NCI-H2171 treated with DMSO at 0.1 percent for 48 hours (cell line): ENCODE measurements around the gene PRKAR1B.

Experiments used
- DNase-seq: peaks from one replicate; lab custom pipeline; 2025; lab: John Stamatoyannopoulos, UW

The PRKAR1B gene

DNA sequence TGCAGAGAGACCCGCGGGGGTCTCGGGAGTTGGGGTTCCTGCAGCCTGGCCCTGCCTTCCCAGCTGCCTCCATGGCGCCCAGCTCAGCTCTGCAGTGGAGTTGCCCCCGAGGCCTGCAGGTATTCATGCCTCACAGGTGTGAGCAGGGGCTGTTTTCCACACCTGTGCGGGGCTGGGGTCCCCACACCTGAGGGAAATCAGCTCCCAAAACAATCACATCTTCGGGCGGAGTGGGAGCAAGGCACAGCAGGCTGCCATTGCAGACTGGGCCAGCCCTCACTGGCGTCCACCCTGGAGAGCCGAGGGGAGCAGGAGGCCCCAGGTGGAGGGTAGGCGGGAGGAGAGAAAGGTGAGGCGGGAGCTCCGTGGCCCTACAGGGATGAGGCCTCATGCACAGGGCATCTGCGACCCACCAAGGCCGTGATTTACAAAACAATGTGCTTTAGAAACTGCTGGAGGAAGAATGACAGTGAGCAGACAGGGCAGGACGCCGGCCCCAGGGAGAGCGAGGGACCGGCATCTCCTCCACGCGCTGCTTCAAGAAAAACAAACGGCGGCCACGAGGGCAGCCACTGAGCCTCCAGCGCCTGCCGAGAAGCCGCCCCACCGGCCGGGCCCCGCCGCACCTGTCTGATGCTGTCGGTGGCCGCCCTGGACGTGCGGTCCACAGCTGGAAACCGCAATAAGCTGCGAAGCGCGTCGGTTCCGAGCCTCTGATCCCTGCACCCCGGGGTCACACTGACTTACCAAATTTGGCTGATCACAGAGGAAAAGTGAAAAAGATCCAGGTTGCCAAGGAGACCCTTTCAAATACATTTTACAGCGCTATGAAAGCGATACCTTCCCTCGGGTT is 154.4 kb downstream of the PRKAR1B start:
- DNase-seq = peak; percentile 37

DNA sequence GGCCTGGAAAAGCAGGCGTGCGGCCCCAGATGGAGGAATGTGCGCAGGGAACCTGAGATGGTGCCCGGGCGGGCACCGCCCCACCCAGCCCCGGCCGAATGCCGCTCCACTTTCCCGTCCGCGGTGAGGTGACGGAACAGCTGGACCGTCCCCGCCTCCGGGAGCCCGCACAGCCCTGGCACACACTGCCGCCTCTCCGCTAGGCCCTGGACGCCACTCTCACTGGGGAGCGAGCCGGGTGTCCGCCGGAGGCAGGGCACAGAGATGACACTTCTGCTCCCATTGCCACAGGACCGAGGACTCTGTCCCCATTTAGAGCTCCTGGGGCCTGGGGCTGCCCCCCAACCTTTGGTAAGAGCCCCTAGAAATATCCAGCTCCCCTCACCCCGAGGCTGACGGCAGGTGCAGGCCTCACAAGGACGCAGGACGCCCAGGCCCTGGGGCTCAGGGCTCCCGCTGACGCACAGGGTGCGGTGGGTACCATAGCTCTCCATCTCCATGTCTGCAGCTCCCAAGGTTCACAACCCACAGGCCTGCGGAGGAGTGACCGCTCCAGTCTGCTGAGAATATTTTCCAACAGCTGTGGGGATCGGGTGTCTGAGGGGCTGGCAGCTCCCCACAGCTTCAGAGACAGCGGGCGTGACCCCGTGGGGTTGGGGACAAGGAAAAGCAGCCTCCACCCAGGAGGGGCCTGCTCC is 155.2 kb downstream of the PRKAR1B start:
- no peak for DNase-seq

DNA sequence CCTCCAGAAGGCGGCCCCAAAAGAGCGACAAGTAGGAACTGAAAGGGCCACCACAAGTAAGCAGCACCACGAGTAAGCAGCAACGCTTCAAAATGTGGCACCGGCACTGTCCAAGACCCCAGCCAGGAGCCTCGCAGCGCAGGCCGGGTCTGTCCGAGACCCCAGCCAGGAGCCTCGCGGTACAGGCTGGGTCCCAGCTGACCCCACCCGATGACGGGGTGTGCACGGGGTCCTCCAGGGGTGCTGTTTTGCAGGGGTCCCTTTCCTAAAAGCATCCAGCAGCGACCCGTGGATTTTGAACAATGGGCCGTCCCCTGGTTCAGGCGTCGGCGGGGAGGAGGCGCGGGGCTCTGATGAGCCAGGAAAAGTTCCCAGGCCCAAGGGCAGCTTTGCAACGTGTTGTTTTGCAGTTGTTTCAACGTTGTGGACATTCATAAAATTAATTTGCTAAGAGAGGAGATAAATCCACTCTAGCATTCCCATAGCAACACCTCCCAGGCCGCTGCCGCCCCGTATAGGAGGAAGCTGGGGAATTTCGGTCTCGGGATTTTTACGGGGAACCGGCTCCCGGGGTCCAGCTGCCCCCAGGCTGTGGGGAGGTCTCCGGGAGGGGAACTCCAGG is 155.9 kb downstream of the PRKAR1B start:
- no peak for DNase-seq

DNA sequence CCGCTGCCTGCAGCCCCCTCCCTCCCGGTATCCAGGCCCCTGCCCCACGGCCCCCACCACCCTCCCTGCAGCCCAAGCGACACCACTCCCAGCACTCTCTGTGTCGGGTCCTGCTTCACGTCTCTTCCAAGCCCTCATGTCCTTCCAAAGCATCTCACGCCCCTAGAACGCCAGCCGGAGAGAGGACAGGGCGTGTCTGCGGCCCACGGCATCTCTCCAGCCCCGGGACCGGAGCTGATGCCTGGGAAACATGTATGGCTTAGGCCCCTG is 156.3 kb downstream of the PRKAR1B start:
- no peak for DNase-seq

DNA sequence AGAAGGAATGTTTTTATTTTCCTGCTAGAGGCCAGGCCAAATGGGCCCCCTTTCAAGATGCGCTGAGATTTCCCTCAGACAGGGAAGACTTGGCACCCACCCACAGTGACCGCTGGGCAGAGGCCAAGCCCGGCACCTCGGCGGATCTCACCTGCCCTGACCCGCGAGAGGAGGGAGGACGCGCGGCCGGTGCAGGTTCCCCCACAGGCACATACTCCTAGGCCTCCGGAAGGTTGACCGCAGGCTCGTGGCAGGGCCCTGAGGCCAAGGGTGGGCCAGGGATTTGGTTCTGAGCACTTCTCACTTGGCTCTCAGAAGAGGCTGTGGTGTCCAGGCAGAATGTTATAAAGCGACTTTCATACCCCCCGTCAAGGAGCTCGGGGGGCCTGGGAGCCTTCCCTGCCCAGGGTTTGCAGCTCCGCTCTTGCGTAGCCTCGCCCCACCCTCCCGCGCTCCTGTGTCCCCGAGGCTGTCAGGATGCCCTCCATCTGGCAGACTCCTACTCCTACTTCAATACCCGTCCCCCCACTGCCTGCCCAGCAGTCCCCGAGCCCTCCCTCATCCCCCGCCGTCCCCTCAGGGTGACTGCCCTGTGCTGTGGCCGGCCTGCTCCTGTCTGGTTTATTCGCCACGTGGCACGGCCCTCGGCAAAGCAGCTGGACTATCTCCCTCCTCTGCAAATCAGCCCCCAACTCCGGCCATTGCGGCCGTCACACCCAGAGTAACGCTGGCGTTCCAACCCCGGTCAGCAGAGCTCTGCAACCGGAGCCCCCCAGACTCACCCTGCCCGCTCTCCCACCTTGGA is 156.9 kb downstream of the PRKAR1B start:
- DNase-seq = no peak

DNA sequence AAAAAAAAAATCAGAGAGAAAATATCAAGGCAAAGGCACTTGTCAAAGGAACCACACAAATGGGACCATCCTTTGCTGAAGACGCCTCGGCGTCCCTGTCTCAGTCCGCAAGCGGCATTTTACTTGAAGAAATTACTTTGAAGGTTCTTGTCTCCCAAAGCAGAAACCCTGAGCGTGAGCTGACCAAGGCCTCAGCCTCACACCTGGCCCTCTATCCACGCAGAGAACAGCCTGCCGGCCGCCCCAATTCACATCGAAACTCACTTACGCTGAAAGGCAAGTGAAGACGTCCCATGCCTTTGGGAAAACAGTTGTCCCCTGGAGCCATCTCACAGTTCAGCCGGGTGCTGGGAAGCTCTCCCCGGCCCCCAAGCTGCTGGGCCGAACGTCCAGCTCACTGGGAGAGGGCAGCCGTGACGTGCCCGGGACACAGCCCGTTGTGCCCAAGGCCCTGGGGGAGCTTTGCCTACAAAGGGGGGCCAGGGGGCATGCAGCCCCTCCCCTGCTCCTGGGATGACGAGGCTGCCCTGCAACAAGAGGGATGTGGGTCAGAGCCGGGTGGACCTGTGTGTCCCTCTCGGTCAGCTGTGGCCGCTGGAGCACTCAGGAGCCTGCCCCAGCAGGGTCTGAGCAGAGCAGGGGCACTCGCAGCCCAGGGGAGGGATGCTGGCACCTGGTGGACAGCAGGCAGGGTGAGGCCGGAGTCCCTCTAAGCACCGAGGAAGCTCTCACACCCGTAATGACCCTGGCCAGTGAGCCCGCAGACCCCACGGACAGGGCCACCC is 157.8 kb downstream of the PRKAR1B start:
- no peak for DNase-seq

DNA sequence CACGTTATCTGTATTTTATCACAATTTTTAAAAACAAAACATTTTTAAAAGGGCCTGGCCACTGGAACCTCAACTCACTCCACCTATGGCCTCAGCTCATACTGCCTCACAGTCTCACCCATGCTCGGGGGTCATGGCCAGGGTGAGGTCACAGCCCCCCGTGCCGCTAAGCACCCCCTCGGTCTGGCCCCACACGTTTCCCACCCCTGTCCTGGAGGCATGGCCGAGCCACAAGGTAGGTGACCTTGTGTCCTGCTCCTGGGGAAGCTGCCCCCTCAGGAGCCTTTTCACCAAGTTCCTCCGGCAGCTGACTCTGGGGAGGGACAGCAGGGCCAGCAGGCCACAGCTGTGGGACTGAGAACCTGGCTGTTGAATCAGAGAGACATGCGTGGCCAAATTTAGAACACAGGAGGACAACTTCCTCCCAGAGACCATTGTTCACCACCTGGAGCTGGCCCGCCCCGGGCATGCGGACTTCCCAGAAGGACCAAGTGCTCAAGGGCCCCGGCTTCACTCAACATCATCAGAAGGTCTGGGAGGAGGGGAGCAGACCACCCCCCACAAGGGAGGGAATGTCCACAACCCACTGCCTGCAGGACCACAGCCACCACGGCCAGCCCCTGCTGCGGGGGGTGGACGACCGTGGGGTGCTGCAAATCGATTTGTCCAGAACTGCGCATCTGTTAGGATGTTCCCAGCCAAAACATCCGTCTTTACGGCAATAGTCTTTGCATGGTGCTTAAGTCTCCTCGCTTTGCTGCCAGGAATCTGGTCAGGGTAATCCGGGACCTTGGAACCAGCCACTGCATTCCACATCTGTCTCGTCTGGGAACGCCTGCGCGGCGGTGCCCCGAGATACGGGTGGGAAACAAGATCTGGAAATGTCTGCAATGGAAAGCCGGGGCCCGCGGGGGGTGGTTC is 158.8 kb downstream of the PRKAR1B start:
- no peak for DNase-seq

DNA sequence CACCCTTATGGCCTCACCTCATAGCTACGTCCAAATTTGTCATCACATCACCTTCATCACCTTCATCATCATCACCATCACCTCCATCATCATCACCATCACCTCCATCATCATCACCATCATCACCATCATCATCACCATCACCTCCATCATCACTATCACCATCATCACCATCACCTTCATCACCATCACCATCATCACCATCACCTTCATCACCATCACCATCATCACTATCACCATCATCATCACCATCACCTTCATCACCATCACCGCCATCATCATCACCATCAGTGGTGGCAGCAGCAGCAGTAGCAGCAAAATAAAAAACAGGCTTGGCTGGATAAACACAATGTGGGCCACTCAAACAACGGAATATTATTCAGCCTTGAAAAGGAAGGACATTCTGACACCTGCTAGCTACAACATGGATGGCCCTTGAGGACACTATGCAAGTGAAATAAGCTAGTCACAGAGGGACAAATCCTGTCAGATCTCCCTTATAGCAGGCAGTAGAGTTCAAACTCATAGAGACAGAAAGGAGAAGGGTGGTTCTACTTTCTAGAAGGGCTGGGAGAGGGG is 159.7 kb downstream of the PRKAR1B start:
- no peak for DNase-seq

DNA sequence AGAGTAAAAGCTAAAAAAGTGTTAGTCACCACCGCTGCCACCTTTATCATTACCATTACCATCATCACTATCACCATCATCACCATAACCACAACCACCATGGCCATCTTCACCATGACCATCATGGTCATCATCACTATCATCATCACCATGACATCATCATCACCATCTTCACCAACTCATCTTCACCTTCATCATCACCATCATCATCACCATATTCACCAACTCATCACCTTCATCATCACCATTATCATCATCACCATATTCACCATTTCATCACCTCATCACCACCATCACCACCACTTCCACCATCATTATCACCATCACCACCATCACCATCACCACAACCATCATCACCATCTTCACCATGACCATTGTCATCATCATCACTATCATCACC is 161.0 kb downstream of the PRKAR1B start:
- DNase-seq = no peak

DNA sequence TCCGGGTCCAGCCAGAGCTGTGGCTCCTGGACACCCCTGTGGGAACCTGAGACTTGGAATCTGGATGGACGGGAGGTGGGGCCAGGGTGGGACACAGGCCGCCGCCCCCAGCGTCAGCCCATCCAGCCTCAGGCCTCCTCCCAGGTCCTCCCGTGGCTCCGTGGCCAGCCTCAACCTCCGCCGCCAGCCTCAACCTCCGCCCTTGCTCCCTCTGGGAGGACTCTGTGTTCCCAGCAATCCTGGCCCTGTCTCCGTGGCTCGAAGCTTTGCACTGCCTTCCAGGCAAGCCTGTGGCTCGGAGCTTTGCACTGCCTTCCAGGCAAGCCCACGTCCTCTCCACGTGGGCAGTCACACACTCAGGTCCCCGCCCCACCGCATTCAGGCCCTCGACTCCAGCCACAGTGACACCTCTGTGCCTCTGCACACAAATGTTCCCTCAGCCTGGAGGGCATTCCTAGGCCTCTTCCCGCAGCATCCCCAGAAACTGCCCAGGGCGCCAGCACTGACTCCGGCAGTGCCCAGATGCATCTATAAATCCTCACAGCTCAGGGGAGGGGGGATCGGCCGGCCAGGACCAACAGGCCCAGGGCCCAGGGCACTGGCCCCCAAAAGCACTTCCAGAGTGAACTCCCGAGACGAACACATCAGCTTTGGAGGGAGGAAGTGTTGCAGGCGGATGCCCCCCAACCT is 162.8 kb downstream of the PRKAR1B start:
- DNase-seq = no peak

DNA sequence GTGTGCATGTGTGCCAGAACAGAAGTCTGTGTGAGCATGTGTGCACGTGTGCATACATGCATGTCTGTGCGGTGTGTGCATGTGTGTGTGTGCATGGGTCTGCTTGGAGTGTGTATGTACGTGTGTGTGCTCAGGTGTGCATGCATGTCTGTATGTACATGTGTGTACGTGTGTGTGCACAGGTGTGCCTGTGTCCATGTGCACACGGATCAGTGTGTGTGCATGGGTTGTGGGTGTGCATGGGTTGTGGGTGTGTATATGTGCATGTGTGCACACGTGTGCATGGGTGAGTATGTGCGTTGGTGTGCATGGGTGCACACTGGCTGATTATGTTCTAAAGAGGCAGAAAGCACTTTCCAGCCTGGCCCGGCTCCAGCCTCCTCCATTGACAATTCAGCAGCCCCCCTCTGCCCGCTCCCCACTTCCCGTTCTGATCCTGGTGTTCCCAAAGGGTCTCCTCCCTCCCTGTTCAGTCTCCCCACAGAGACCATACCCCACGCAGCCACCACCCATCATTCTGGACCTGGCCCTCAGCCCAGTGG is 163.4 kb downstream of the PRKAR1B start:
- DNase-seq = no peak

DNA sequence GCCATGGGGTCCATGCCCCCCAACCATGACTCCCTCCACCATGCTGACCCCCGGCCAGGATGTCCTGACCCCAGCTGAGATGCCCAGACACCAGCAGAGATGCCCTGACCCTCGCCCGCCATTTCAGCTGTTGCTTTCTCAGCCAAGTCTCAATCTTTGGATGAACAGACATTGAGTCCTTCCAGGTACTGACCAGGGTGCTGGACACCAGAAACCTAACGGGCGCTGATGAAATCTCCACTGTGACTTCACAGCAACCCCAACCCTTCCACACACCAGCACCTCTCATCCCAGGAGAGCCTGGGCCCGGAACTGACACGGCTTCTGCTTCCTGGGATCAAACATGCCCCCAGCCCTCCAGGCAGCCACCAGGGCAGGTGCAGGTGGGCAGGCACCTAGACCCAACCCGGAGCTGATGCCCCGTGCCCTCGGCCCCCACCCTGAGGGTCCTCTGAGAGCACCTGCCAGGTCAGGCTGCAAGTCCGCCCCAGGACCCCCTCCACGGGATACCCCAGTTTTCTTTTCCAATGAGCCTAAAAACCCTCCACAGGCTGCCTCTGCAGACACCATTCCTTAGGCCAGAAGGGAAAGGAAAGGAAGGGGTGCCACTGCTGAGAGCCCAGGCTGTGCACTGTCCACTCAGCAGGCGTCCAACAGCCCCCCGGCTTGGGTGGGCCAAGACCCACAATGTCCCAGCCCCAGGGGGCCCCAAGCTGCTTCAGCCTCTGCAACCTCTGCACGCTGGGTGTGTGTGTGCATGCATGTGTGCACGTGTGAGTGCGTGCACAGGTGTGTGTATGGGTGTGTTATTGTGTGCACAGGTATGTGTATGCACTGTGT is 164.1 kb downstream of the PRKAR1B start:
- no peak for DNase-seq

DNA sequence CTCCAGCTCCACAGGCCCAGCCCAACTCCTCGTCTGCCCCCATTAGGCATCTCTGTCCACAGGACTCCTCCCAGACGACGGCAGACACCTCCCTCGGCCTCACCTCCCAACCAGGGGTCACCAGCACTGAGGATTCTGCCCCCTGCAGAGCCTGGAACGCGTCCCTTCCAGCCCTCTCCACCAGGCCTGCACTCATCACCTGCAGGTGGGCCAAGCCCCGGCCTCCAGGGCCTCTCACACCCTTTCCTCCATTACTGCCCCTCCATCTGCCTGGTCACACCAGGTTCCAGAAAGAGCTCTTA is 164.8 kb downstream of the PRKAR1B start:
- no peak for DNase-seq

DNA sequence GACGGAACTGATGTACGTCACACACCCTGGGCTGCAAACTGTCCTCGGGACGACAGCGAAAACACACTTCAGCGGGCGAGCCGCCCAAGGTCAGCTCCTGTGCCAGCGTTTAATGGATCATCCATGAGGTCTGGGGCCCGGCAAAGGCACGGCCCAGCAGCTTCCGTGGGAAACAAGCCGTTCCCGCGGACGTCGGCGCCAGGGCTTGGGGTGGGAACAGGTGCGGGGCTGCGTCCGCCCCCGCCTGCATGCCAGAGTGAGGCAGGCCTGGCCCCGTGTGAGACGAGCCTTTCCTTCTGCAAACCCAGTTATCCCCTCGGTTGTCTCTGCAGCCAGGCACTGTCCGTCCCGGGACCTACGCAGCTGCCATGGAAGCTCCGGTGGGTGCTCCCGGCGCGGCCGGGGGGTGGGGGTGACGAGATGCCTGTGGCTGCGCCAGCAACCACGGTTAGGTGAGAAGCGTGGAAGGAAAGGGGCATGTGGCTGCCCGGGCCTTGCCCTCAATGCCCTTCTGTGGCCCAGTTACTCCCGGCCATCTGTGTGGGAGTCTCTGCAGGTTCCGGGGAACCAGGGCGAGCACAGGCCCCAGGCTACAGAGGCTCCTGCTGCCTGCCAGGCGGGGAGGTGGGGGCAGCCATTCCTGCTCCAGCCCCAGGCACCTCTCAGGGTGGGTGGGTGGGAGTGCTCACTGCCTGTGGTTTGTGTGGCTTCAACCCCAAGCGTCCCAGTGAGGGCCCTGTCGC is 165.3 kb downstream of the PRKAR1B start:
- DNase-seq = no peak

DNA sequence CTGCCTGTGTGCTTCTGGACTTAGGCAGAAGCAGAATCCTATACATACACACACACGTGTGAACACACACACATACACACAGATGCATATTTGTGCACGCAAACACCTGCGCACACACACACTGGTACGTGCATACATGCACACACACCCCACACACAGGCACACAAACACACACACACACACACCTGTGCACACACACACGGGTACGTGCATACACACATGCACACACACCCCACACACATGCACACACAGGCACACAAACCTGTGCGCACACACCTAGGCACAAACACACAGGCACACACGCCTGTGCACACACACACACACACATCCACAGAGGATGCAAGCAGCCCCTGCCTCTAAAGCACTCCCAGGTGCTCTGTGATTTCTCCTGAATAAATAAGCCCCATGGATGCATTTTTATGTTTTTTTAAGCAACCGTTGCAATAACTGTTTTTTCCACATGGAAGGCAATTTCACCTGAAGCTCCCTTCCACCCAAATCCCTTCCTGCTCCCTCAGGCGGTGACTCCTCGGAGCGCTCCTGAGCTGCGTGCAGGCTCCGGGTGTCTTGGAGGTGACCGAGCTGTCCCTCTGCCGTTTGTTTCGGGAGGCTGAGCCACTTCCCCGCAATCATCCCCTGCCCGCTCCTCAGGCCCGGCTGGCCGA is 166.0 kb downstream of the PRKAR1B start:
- no peak for DNase-seq

DNA sequence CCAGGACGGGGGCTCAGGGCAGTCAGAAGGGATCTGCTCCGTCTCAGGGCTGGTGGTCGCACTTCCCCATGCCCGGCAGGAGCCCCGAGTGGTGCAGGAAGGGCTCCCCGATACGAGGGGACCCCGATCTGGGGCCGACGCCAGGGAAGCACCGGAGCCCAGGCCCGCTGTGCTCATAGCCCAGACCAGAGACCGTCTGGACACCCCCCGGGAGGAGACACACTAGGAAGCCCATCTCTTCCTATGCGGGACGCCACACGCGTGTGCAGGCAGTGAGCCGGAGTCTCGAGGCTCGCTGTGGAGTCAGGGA is 167.7 kb downstream of the PRKAR1B start:
- no peak for DNase-seq

DNA sequence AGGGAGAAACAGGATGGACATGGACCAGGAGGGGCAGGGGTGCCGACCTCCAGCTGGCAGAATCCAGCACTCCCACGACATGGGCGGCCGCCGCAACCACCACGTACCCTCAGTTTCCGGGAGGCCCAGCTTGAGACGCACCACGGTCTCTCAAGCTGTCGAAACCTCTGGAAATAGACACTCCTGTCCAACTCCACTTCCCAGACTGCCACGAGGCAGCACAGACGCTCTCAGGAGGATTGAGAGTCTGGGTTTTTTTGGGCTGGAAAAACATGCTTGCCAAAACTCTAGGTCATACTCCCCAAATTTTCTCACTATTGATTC is 169.6 kb downstream of the PRKAR1B start:
- DNase-seq = no peak
